Measurements from ENCODE around the gene KCNH2.

The KCNH2 gene

GRCh38 chr7:151013733-151014497 is 35.8 kb upstream of the KCNH2 start:
- peaks cover 6% of the 10 kb centered on the region; the same call in 1 of the 2 replicates for H3F3A ChIP-seq (ENCODE audit: control insufficient read depth, insufficient read depth)
- H3K4me3 ChIP-seq (ENCODE audit: low read length), result peak overlapping the region; percentile 76
- H3K9me2 ChIP-seq (replicated peaks; ENCODE audit: control insufficient read depth, low read length), result no peaks in the 10 kb centered on the region
- H3K27ac ChIP-seq (ENCODE audit: low read depth, low read length), result no peak overlapping the region
- no peaks in the 10 kb centered on the region for H3K79me2 ChIP-seq (ENCODE audit: control insufficient read depth, low read length)
- no peaks in the 10 kb centered on the region for H4K20me1 ChIP-seq (ENCODE audit: control insufficient read depth, insufficient read depth, low read depth, low read length)
- TF ChIP-seq EZH2phosphoT487 (IDR thresholded peaks at IDR 0.05; ENCODE audit: borderline replicate concordance, low read length) (no peak), CTCF (IDR thresholded peaks at IDR 0.05; ENCODE audit: low read depth, low read length, poor library complexity, severe bottlenecking) (no peak)
- no peaks in the 10 kb centered on the region for H3K27me3 ChIP-seq (ENCODE audit: control insufficient read depth, low read length)
- no peaks in the 10 kb centered on the region for H3K9me3 ChIP-seq (ENCODE audit: control insufficient read depth, insufficient read depth, low read length)
- peak overlapping the region; percentile 90 for H3K4me2 ChIP-seq (ENCODE audit: low read length)
- H3K36me3 ChIP-seq (ENCODE audit: control insufficient read depth, low read length), result no peaks in the 10 kb centered on the region
- H3K4me1 ChIP-seq (ENCODE audit: control insufficient read depth, low read length), result peaks cover 49% of the 10 kb centered on the region

- Histone ChIP-seq H3K27ac (ENCODE audit: low read depth, low read length) (no peak overlapping the region), H3K79me2 (ENCODE audit: control insufficient read depth, low read length) (no peaks in the 10 kb centered on the region), H3K4me1 (ENCODE audit: control insufficient read depth, low read length) (peaks cover 51% of the 10 kb centered on the region), H3K4me2 (ENCODE audit: low read length) (peak overlapping the region; percentile 90), H3K9me2 (replicated peaks; ENCODE audit: control insufficient read depth, low read length) (no peaks in the 10 kb centered on the region), H3K27me3 (ENCODE audit: control insufficient read depth, low read length) (no peaks in the 10 kb centered on the region), H4K20me1 (ENCODE audit: control insufficient read depth, insufficient read depth, low read depth, low read length) (no peaks in the 10 kb centered on the region), H3K9me3 (ENCODE audit: control insufficient read depth, insufficient read depth, low read length) (no peaks in the 10 kb centered on the region), H3K36me3 (ENCODE audit: control insufficient read depth, low read length) (no peaks in the 10 kb centered on the region), H3K4me3 (ENCODE audit: low read length) (peak overlapping the region; percentile 76; the same call in 1 of the 2 replicates), H3F3A (ENCODE audit: control insufficient read depth, insufficient read depth) (peaks cover 6% of the 10 kb centered on the region; the same call in 1 of the 2 replicates)
- TF ChIP-seq CTCF (IDR thresholded peaks at IDR 0.05; ENCODE audit: low read depth, low read length, poor library complexity, severe bottlenecking), result no peak
- no peak for TF ChIP-seq EZH2phosphoT487 (IDR thresholded peaks at IDR 0.05; ENCODE audit: borderline replicate concordance, low read length)
Observed at GRCh38 chr7:151013356-151013732, 35.2 kb upstream of the KCNH2 start.

- H3F3A ChIP-seq (ENCODE audit: control insufficient read depth, insufficient read depth), result peaks cover 6% of the 10 kb centered on the region; the same call in 1 of the 2 replicates
- no peak overlapping the region for H3K4me3 ChIP-seq (ENCODE audit: low read length)
- no peaks in the 10 kb centered on the region for H3K9me2 ChIP-seq (replicated peaks; ENCODE audit: control insufficient read depth, low read length)
- no peaks in the 10 kb centered on the region for H3K79me2 ChIP-seq (ENCODE audit: control insufficient read depth, low read length)
- peaks cover 51% of the 10 kb centered on the region for H3K4me1 ChIP-seq (ENCODE audit: control insufficient read depth, low read length)
- H3K27me3 ChIP-seq (ENCODE audit: control insufficient read depth, low read length), result no peaks in the 10 kb centered on the region
- peak overlapping the region; percentile 90 for H3K4me2 ChIP-seq (ENCODE audit: low read length)
- H3K36me3 ChIP-seq (ENCODE audit: control insufficient read depth, low read length), result no peaks in the 10 kb centered on the region
- H3K9me3 ChIP-seq (ENCODE audit: control insufficient read depth, insufficient read depth, low read length), result no peaks in the 10 kb centered on the region
- no peaks in the 10 kb centered on the region for H4K20me1 ChIP-seq (ENCODE audit: control insufficient read depth, insufficient read depth, low read depth, low read length)
- no peak overlapping the region for H3K27ac ChIP-seq (ENCODE audit: low read depth, low read length)
- TF ChIP-seq EZH2phosphoT487 (IDR thresholded peaks at IDR 0.05; ENCODE audit: borderline replicate concordance, low read length), result no peak
- TF ChIP-seq CTCF (IDR thresholded peaks at IDR 0.05; ENCODE audit: low read depth, low read length, poor library complexity, severe bottlenecking), result peak; percentile 58
Observed at GRCh38 chr7:151012911-151013347, 34.8 kb upstream of the KCNH2 start.
